K562 (cell line): Measurements from ENCODE around the gene NLRP9. TPM values are rescaled to one million over a fixed set of nuclear protein-coding genes. Genes with fewer than 3 reads are reported as not detected.

Experiments
- CTCF ChIP-seq, 3 experiments: IDR thresholded peaks in 2 of 3; conservative IDR thresholded peaks in 1 of 3; 2 replicates each; pipeline ENCODE4 v1.5.1; 2011 to 2012; ENCODE audit warnings: low read length in 3 of 3, mild to moderate bottlenecking in 3 of 3, control low read depth in 2 of 3, improper control_type of control experiment in 1 of 3, inconsistent platforms in 1 of 3, low read depth in 1 of 3, mixed read lengths in 1 of 3, moderate library complexity in 1 of 3; ENCODE audit not compliant: insufficient read depth in 2 of 3
- E2F6 ChIP-seq, 2 experiments: IDR thresholded peaks; 2 replicates each; pipeline ENCODE4 v1.6.1; 2011; ENCODE audit warnings: borderline replicate concordance in 1 of 2, control low read depth in 1 of 2, low read depth in 1 of 2, low read length in 1 of 2, mild to moderate bottlenecking in 1 of 2, mixed read lengths in 1 of 2, moderate library complexity in 1 of 2; ENCODE audit not compliant: insufficient read depth in 1 of 2, insufficient read length in 1 of 2, poor library complexity in 1 of 2, severe bottlenecking in 1 of 2; ENCODE audit errors: extremely low read depth in 1 of 2
- FIP1L1 ChIP-seq: fragments of 200-400 bp; formaldehyde crosslinking; IDR thresholded peaks from 2 replicates; pipeline ENCODE4 v1.6.1; 2018; ENCODE audit warnings: mild to moderate bottlenecking, low read depth, low read length; ENCODE audit not compliant: poor library complexity, severe bottlenecking
- JUND ChIP-seq, 2 experiments: IDR thresholded peaks; 2 replicates in 1 of 2; 3 replicates in 1 of 2; pipeline ENCODE4 v1.6.1; 2011; ENCODE audit warnings: borderline replicate concordance in 2 of 2, low read depth in 2 of 2, low read length in 2 of 2, improper control_type of control experiment in 1 of 2, missing biosample characterization in 1 of 2, missing genetic modification characterization in 1 of 2, missing genetic modification reagents in 1 of 2
- MAZ ChIP-seq, 2 experiments: fragments of 450-650 bp in 1 of 2; sonication (generic) in 1 of 2; formaldehyde crosslinking; IDR thresholded peaks in 1 of 2; conservative IDR thresholded peaks in 1 of 2; 2 replicates each; pipeline versions ENCODE4 v1.4.0 to v1.5.0; 2020; ENCODE audit warnings: mild to moderate bottlenecking in 1 of 2, missing genetic modification reagents in 1 of 2
- NRF1 ChIP-seq, 2 experiments: fragments of 450-650 bp; IDR thresholded peaks in 1 of 2; conservative IDR thresholded peaks in 1 of 2; 2 replicates each; pipeline ENCODE4 v1.6.1; 2014; ENCODE audit warnings: mild to moderate bottlenecking in 2 of 2
- PRMT5 ChIP-seq: sonication (generic); formaldehyde crosslinking; IDR thresholded peaks from 2 replicates; pipeline ENCODE4 v1.5.0; 2020; ENCODE audit warnings: missing genetic modification reagents
- RAD21 ChIP-seq, 2 experiments: fragments of 250-450 bp in 1 of 2; fragments of 450-650 bp in 1 of 2; sonication (Bioruptor Pico) in 1 of 2; formaldehyde crosslinking in 1 of 2; IDR thresholded peaks in 1 of 2; conservative IDR thresholded peaks in 1 of 2; 2 replicates each; pipeline versions ENCODE4 v1.4.0 to v1.8.0; 2020 to 2022; ENCODE audit warnings: mild to moderate bottlenecking in 2 of 2, moderate library complexity in 1 of 2
- REST ChIP-seq, 2 experiments: fragments of 450-650 bp; formaldehyde crosslinking in 1 of 2; IDR thresholded peaks; 2 replicates each; pipeline versions ENCODE4 v1.4.0 to v1.6.1; 2014 to 2020; ENCODE audit warnings: mild to moderate bottlenecking in 2 of 2, borderline replicate concordance in 1 of 2, low read depth in 1 of 2
- polyA plus RNA-seq, 8 experiments: library from polyadenylated mRNA; depleted of rRNA in 4 of 8; stranded (reverse) in 5 of 8; unstranded in 3 of 8; fragments of >200 nt; fragmentation: Nextera tagmentation in 2 of 8; fragmentation: Illumina TruSeq in 1 of 8; extraction: Ambion mirVana in 2 of 8; extraction: Trizol in 1 of 8; gene quantifications; 2 replicates each; pipeline versions ENCODE4 v1.2.1 to v1.2.3, GENCODE V29; 2011 to 2014; ENCODE audit warnings: inconsistent platforms in 1 of 8, missing spikeins in 1 of 8
- total RNA-seq, 7 experiments: library from RNA; depleted of rRNA in 6 of 7; stranded (reverse); fragments of >200 nt in 6 of 7; fragmentation: Illumina TruSeq in 2 of 7; extraction: Trizol in 2 of 7; gene quantifications; 2 replicates each; pipeline versions ENCODE4 v1.2.1 to v1.2.3, GENCODE V29; 2011 to 2021; ENCODE audit warnings: low replicate concordance in 1 of 7

NLRP9 gene
- total and polyA plus RNA-seq, 9 of the 15 experiments (the other 6 are each of a cell fraction or from before 2014, with no cell fraction given), result not detected

- TF ChIP-seq CTCF (IDR thresholded peaks at IDR 0.05 in 2 of 3, conservative IDR thresholded peaks at IDR 0.05 in 1 of 3; ENCODE audit: insufficient read depth in 2 of 3, low read depth in 1 of 3, low read length in 3 of 3), result peak; percentile 77 to 87 (median 86)
- TF ChIP-seq JUND (IDR thresholded peaks at IDR 0.05; ENCODE audit: borderline replicate concordance, low read depth, low read length), result peak; percentile 19; the same call in 1 of the 2 replicates
- no peak for TF ChIP-seq JUND (tag; IDR thresholded peaks at IDR 0.05; ENCODE audit: borderline replicate concordance, low read depth, low read length)
- TF ChIP-seq E2F6 (IDR thresholded peaks at IDR 0.05; ENCODE audit: borderline replicate concordance in 1 of 2, extremely low read depth in 1 of 2, insufficient read depth in 1 of 2, insufficient read length in 1 of 2, low read depth in 1 of 2, low read length in 1 of 2, poor library complexity in 1 of 2, severe bottlenecking in 1 of 2), result peak in 1 of 2 experiments; percentile 78
- TF ChIP-seq FIP1L1, result no peak
- TF ChIP-seq PRMT5, result no peak
- TF ChIP-seq NRF1 (conservative IDR thresholded peaks at IDR 0.05 in 1 of 2, IDR thresholded peaks at IDR 0.05 in 1 of 2), result peak; percentile 15 to 35; a peak in 1 of 4 replicates
- TF ChIP-seq RAD21 (CRISPR knock-in tag; conservative IDR thresholded peaks at IDR 0.05 in 1 of 2, IDR thresholded peaks at IDR 0.05 in 1 of 2), result peak in 1 of 2 experiments; percentile 30; a peak in 1 of 4 replicates
- TF ChIP-seq MAZ (CRISPR knock-in tag; conservative IDR thresholded peaks at IDR 0.05 in 1 of 2, IDR thresholded peaks at IDR 0.05 in 1 of 2), result no peak
- 0 out of 2 replicates have a peak, but pooled peaks have one; percentile 31 for TF ChIP-seq REST (IDR thresholded peaks at IDR 0.05; ENCODE audit: borderline replicate concordance)
- TF ChIP-seq REST (CRISPR knock-in tag; IDR thresholded peaks at IDR 0.05; ENCODE audit: low read depth), result no peak
These were observed 34.4 kb downstream of the NLRP9 start (continued) for GRCh38 chr19:55703790-55704215.
